Mesothelial cell of epicardium (in vitro differentiated cells): ENCODE results near the gene DNAJB14. TPM values are rescaled to one million over a fixed set of nuclear protein-coding genes. Genes with fewer than 3 reads are reported as not detected.

Experiments
- DNase-seq, 2 experiments: peaks; one replicate each; pipeline ENCODE4 v3.0.0; 2021; ENCODE audit warnings: low spot score in 2 of 2; ENCODE audit not compliant: unreplicated experiment in 2 of 2
- H3K27ac Mint-ChIP-seq: 2 replicates; pipeline ENCODE4 v1.8.0; 2021; ENCODE audit warnings: mixed read lengths
- H3K27me3 Mint-ChIP-seq: 2 replicates; pipeline ENCODE4 v1.8.0; 2021; ENCODE audit warnings: low read depth, mixed read lengths
- H3K36me3 Mint-ChIP-seq: 2 replicates; pipeline ENCODE4 v1.8.0; 2021; ENCODE audit warnings: mixed read lengths
- H3K4me1 Mint-ChIP-seq: 2 replicates; pipeline ENCODE4 v1.8.0; 2021; ENCODE audit warnings: mixed read lengths
- H3K4me3 Mint-ChIP-seq: 2 replicates; pipeline ENCODE4 v1.8.0; 2021; ENCODE audit warnings: mild to moderate bottlenecking, moderate library complexity, mixed read lengths
- H3K9me3 Mint-ChIP-seq: 2 replicates; pipeline ENCODE4 v1.8.0; 2021; ENCODE audit warnings: mixed read lengths
- CTCF ChIP-seq: fragments of 200-600 bp; sonication (generic); IDR thresholded peaks from one replicate; pipeline ENCODE4 v1.5.0; 2021; ENCODE audit warnings: antibody characterized with exemption; ENCODE audit not compliant: unreplicated experiment
- total RNA-seq: library from RNA; stranded (reverse); gene quantifications from 3 replicates; pipeline ENCODE4 v1.2.1, GENCODE V29; 2021

The DNAJB14 gene
- 53.2 to 57.2 TPM (median 55.9 TPM) in 3 replicates for total RNA-seq

DNA sequence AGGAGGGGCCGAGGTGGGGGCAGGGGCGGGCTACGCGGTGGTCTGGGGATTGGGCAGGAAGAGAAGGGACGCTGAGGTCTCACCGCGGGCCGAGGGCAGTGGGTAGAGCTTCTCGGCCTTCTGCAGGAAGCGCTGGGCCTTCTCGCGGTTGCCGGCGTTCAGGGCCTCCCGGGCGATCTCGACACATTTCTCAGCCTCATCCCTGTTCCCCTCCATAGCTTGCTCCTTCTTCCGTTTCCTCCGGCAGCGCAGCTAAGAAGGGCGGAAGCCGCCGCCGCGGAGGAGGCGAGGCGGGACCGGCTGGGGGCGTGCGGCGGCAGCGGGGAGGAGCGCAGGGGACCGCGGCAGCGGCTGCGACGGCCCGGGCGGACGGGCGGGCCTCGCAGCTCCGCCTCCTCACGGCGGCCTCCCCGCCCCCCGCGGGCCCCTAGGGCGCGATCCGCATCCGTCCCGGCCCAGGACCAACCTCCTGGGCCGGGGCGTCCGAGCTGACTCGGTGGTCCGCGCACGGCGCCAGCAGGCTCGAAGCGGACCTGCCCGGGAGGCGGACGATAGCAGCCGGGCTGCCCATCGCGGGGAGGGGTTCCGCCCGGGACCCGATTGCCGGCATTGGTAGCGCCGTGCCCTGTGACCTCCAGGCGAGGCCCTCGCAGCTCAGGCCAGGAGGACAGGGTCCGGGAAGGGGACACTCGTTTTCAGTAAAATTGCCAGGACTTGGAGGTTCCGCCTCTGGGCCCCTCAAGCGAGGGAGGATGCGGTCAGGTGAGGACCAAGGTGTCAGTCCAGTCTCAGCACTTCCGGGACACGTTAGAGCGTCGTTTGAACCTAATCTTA lies at the start of gene DNAJB14:
Gene DNAJB14, minus strand, starts transcription at position 263 of the 834 bp plus-strand sequence. Its CDS starts 47 bp downstream, at position 216.
- Mint-ChIP-seq H3K27me3 (no peaks in the 10 kb centered on the region), H3K4me3 (peak within 1 kb of the TSS; percentile 99), H3K27ac (peak within 1 kb of the TSS; percentile 99), H3K36me3 (peaks cover 6% of the 10 kb centered on the region), H3K9me3 (no peaks in the 10 kb centered on the region), H3K4me1 (peaks cover 33% of the 10 kb centered on the region)
- peak; percentile 37 to 76 for DNase-seq
- no peak for TF ChIP-seq CTCF

GRCh38 chr4:99991741-99992140 lies 45.3 kb upstream of the DNAJB14 start:
- no peak overlapping the region for H3K4me3 Mint-ChIP-seq
- no peak for DNase-seq
- H3K4me1 Mint-ChIP-seq, result peaks cover 12% of the 10 kb centered on the region
- no peaks in the 10 kb centered on the region for H3K27me3 Mint-ChIP-seq
- no peaks in the 10 kb centered on the region for H3K36me3 Mint-ChIP-seq
- peak overlapping the region; percentile 32 for H3K27ac Mint-ChIP-seq
- H3K9me3 Mint-ChIP-seq, result no peaks in the 10 kb centered on the region
- no peak for TF ChIP-seq CTCF

GRCh38 chr4:99987681-99988080 lies 41.3 kb upstream of the DNAJB14 start:
- H3K27ac Mint-ChIP-seq, result no peak overlapping the region
- no peaks in the 10 kb centered on the region for H3K36me3 Mint-ChIP-seq
- no peaks in the 10 kb centered on the region for H3K9me3 Mint-ChIP-seq
- peaks cover 12% of the 10 kb centered on the region for H3K4me1 Mint-ChIP-seq
- no peak for TF ChIP-seq CTCF
- no peak overlapping the region for H3K4me3 Mint-ChIP-seq
- no peak for DNase-seq
- no peaks in the 10 kb centered on the region for H3K27me3 Mint-ChIP-seq

DNA sequence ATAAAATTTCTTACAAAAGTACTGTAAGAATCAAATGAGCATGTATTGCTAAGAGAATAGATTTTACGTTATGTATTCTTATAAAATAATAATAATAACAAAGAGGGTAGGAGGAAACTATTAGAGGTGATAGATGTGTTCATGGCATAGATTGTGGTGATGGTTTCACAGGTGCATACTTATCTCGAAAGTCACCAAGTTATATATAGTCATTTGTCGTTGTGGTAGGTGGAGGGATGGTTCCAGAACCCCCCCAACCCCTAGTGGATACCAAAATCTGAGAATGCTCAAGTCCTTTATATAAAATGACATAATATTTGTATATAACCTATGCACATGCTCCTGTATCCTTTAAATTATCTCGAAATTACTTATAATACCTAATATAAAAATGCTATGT lies 40.4 kb upstream of the DNAJB14 start:
- Mint-ChIP-seq H3K9me3 (no peaks in the 10 kb centered on the region), H3K27ac (no peak overlapping the region), H3K27me3 (no peaks in the 10 kb centered on the region), H3K4me3 (no peak overlapping the region), H3K36me3 (no peaks in the 10 kb centered on the region), H3K4me1 (peaks cover 5% of the 10 kb centered on the region)
- TF ChIP-seq CTCF, result no peak
- no peak for DNase-seq

GRCh38 chr4:99983289-99983943 lies 37.0 kb upstream of the DNAJB14 start:
- Mint-ChIP-seq H3K9me3 (peaks cover 5% of the 10 kb centered on the region), H3K4me1 (no peaks in the 10 kb centered on the region), H3K27me3 (no peaks in the 10 kb centered on the region), H3K4me3 (no peak overlapping the region), H3K27ac (no peak overlapping the region), H3K36me3 (no peaks in the 10 kb centered on the region)
- no peak for TF ChIP-seq CTCF
- no peak for DNase-seq
